ENCODE measurements around the gene RNF169.
A peak's percentile ranks its signal among the peaks of the same experiment; 100 is the strongest.
"Not testable (repeated sequence)": the region's sequence is repeated elsewhere in the genome, so short reads cannot be mapped to it uniquely, and the experiment has no call there.

Gene RNF169

GRCh38 chr11:74818283-74818946, 69.8 kb downstream of the RNF169 start:
- H3K36me3 Mint-ChIP-seq: peaks cover 51% of the 10 kb centered on the region

GRCh38 chr11:74819400-74819799, 70.8 kb downstream of the RNF169 start:
- Mint-ChIP-seq H3K4me1 (ENCODE audit: low read depth) (peaks cover 31% of the 10 kb centered on the region), H3K9me3 (ENCODE audit: low read depth) (peaks cover 8% of the 10 kb centered on the region), H3K27me3 (no peaks in the 10 kb centered on the region), H3K36me3 (peaks cover 61% of the 10 kb centered on the region), H3K4me3 (no peak overlapping the region), H3K27ac (no peak overlapping the region)

More at GRCh38 chr11:74818283-74818946, 69.8 kb downstream of the RNF169 start:
- no peaks in the 10 kb centered on the region for H3K9me3 Mint-ChIP-seq (ENCODE audit: low read depth)
- no peaks in the 10 kb centered on the region for H3K27me3 Mint-ChIP-seq
- H3K4me3 Mint-ChIP-seq: no peak overlapping the region
- H3K27ac Mint-ChIP-seq: peak overlapping the region; percentile 76
- H3K4me1 Mint-ChIP-seq (ENCODE audit: low read depth): peaks cover 31% of the 10 kb centered on the region

GRCh38 chr11:74820763-74821162, 72.1 kb downstream of the RNF169 start:
- peaks cover 71% of the 10 kb centered on the region for H3K36me3 Mint-ChIP-seq
- H3K9me3 Mint-ChIP-seq (ENCODE audit: low read depth): peaks cover 17% of the 10 kb centered on the region
- no peak overlapping the region for H3K4me3 Mint-ChIP-seq
- H3K27me3 Mint-ChIP-seq: no peaks in the 10 kb centered on the region
- H3K27ac Mint-ChIP-seq: no peak overlapping the region
- H3K4me1 Mint-ChIP-seq (ENCODE audit: low read depth): peaks cover 29% of the 10 kb centered on the region

DNA sequence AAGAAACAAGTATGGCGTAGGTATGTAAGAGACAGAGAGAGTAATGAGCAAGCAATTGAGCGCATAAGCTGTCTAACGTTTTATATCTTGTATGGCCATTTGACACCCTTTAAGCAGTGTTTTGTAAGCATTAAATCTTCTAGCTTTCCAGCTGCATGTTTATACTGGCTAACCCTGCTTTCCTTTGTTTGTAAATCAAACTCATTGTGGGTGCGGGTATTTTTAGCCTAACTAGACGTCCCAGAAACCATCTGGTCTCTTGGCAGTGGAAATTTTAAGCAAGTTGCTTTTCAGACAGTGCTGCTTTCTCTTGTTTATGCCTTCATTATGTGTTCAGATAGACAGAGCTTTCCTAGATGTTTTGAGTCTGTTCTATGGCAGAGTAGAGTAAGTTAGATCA, 73.5 kb downstream of the RNF169 start:
- Mint-ChIP-seq H3K9me3 (ENCODE audit: low read depth) (peaks cover 17% of the 10 kb centered on the region), H3K4me1 (ENCODE audit: low read depth) (peaks cover 20% of the 10 kb centered on the region), H3K27ac (no peak overlapping the region), H3K27me3 (no peaks in the 10 kb centered on the region), H3K4me3 (no peak overlapping the region), H3K36me3 (peaks cover 65% of the 10 kb centered on the region)

DNA sequence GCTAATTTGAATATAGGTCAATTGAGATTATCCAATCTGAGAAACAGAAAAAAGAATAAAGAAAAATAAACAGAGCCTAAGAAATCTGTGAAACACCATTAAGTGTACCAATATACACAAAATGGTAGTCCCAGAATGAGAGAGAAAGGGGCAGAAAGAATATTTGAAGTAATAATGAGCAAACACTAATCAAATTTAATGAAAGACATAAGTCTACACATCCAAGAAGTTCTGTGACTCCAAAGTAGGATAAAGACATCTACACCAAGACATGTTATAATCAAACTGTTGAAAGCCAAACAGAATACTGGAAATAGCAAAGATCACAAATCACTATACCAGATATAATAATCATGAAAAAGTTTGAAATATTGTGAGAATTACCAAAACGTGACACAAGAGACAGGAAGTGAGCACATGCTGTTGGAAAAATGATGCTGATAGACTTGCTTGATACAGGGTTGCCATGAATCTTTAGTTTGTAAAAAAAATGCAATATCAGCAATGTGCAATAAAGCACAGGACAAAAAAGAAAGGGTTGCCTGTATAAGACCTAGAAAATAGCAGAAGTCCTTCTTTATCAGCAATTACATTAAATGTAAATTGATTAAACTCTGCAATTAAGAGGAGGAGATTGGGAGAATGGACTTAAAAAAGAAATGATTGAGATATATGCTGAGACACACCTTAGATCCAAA, 75.8 kb downstream of the RNF169 start:
- Mint-ChIP-seq H3K4me3 (no peak overlapping the region), H3K27ac (no peak overlapping the region), H3K4me1 (ENCODE audit: low read depth) (no peaks in the 10 kb centered on the region), H3K9me3 (ENCODE audit: low read depth) (peaks cover 17% of the 10 kb centered on the region), H3K36me3 (peaks cover 58% of the 10 kb centered on the region), H3K27me3 (no peaks in the 10 kb centered on the region)

- H3K27me3 Mint-ChIP-seq; H3K4me1 Mint-ChIP-seq (ENCODE audit: low read depth); H3K27ac Mint-ChIP-seq; H3K4me3 Mint-ChIP-seq: not testable (repeated sequence)
- Mint-ChIP-seq H3K9me3 (ENCODE audit: low read depth) (peaks cover 17% of the 10 kb centered on the region), H3K36me3 (peaks cover 57% of the 10 kb centered on the region)
Observed at GRCh38 chr11:74825596-74825995, 76.9 kb downstream of the RNF169 start.

GRCh38 chr11:74826901-74827300, 78.3 kb downstream of the RNF169 start:
- H3K27me3 Mint-ChIP-seq: no peaks in the 10 kb centered on the region
- H3K4me3 Mint-ChIP-seq: no peak overlapping the region
- H3K27ac Mint-ChIP-seq: no peak overlapping the region
- peaks cover 17% of the 10 kb centered on the region for H3K9me3 Mint-ChIP-seq (ENCODE audit: low read depth)
- no peaks in the 10 kb centered on the region for H3K4me1 Mint-ChIP-seq (ENCODE audit: low read depth)
- H3K36me3 Mint-ChIP-seq: peaks cover 55% of the 10 kb centered on the region

DNA sequence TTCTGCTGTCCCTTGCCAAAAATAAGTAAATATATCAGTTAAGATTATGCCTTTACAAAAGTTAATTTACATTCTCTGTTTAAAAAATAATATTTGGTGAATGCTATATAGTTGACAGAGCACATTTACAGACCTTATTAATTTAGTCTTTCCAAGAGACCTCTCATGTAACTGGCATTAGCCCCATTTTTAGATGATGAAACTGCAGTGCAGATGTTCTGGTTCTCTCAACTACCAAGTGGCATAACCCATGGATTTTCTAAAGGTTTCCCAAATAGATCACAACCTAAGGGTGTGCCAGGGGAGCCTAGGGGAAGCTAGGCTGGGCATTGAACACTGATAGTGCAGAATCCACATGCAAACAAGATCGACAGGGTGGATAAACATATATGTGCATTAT, 88.5 kb downstream of the RNF169 start:
- Mint-ChIP-seq H3K4me1 (ENCODE audit: low read depth) (no peaks in the 10 kb centered on the region), H3K27me3 (no peaks in the 10 kb centered on the region), H3K36me3 (peaks cover 11% of the 10 kb centered on the region), H3K9me3 (ENCODE audit: low read depth) (no peaks in the 10 kb centered on the region), H3K4me3 (no peak overlapping the region), H3K27ac (no peak overlapping the region)

DNA sequence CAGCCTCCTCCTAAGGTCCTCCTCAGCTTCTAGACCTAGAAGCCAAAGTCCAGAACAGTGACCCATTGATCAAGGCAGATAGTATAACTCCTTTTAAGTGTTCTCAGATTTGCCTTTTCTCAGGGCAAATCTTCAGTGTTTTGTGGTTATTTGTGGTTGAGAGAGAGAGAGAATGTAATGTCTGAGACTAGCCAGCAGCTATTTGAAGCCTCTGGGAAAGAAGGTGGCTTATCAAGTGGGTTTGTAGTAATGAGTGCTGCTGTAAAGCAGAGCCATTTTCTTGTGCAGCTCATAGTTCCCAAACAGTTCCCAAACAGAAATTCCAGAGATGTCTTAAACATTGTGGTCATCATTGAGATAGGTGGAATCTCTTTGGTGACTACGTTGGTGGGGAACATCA, 89.5 kb downstream of the RNF169 start:
- no peak overlapping the region for H3K27ac Mint-ChIP-seq
- H3K27me3 Mint-ChIP-seq: no peaks in the 10 kb centered on the region
- no peaks in the 10 kb centered on the region for H3K4me1 Mint-ChIP-seq (ENCODE audit: low read depth)
- H3K36me3 Mint-ChIP-seq: peaks cover 11% of the 10 kb centered on the region
- H3K4me3 Mint-ChIP-seq: no peak overlapping the region
- H3K9me3 Mint-ChIP-seq (ENCODE audit: low read depth): no peaks in the 10 kb centered on the region

DNA sequence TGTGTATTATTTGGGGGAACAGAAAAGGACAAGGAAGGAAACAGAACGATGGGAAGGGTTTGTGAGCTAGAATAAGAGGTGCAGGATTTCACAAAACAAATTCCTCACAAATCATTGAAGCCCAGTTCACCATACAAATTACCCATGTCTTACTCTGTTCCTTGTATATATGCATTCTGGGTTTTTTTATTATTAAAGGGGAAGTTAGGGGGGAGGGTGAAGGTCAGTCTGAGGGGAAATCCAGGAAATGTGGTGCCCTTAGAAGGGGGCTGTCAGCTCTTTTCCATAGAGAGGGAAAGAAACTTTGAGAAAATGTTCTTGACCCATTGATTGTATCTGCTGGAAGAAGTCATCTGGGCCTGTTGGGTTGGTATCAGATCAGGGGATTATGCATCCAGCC, 90.8 kb downstream of the RNF169 start:
- H3K4me3 Mint-ChIP-seq: no peak overlapping the region
- H3K9me3 Mint-ChIP-seq (ENCODE audit: low read depth): no peaks in the 10 kb centered on the region
- no peaks in the 10 kb centered on the region for H3K4me1 Mint-ChIP-seq (ENCODE audit: low read depth)
- H3K36me3 Mint-ChIP-seq: peaks cover 16% of the 10 kb centered on the region
- no peak overlapping the region for H3K27ac Mint-ChIP-seq
- H3K27me3 Mint-ChIP-seq: no peaks in the 10 kb centered on the region

GRCh38 chr11:74839971-74840370, 91.3 kb downstream of the RNF169 start:
- no peaks in the 10 kb centered on the region for H3K9me3 Mint-ChIP-seq (ENCODE audit: low read depth)
- H3K4me1 Mint-ChIP-seq (ENCODE audit: low read depth): no peaks in the 10 kb centered on the region
- no peaks in the 10 kb centered on the region for H3K27me3 Mint-ChIP-seq
- H3K36me3 Mint-ChIP-seq: peaks cover 16% of the 10 kb centered on the region
- no peak overlapping the region for H3K27ac Mint-ChIP-seq
- no peak overlapping the region for H3K4me3 Mint-ChIP-seq

- H3K9me3 Mint-ChIP-seq (ENCODE audit: low read depth): no peaks in the 10 kb centered on the region
- peaks cover 17% of the 10 kb centered on the region for H3K36me3 Mint-ChIP-seq
- H3K4me3 Mint-ChIP-seq: no peak overlapping the region
- no peak overlapping the region for H3K27ac Mint-ChIP-seq
- H3K4me1 Mint-ChIP-seq (ENCODE audit: low read depth): no peaks in the 10 kb centered on the region
- no peaks in the 10 kb centered on the region for H3K27me3 Mint-ChIP-seq
Observed at GRCh38 chr11:74840486-74840885, 91.8 kb downstream of the RNF169 start.

DNA sequence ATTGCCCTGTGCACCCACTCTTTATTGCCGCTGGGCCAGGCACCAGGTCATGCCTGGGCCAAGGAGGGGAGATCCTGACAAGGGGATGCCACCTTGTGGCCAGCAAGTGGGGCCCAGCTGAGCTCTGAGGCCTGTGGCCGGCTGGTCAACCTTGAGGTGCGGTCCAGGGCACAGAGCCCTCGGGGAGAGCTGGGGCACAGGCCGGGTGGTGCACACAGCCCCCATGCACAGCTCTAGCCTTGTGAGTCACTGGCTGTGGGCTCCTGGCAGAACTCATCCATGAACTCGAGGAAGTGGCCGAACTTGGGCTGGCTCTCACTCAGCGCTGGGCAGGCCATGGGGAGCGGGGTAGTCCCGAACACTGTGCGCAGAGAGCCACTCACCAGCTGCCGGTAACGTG, 94.3 kb downstream of the RNF169 start:
- Mint-ChIP-seq H3K9me3 (ENCODE audit: low read depth) (no peaks in the 10 kb centered on the region), H3K36me3 (peaks cover 18% of the 10 kb centered on the region), H3K27ac (no peak overlapping the region), H3K4me1 (ENCODE audit: low read depth) (peaks cover 13% of the 10 kb centered on the region), H3K27me3 (no peaks in the 10 kb centered on the region), H3K4me3 (no peak overlapping the region)

DNA sequence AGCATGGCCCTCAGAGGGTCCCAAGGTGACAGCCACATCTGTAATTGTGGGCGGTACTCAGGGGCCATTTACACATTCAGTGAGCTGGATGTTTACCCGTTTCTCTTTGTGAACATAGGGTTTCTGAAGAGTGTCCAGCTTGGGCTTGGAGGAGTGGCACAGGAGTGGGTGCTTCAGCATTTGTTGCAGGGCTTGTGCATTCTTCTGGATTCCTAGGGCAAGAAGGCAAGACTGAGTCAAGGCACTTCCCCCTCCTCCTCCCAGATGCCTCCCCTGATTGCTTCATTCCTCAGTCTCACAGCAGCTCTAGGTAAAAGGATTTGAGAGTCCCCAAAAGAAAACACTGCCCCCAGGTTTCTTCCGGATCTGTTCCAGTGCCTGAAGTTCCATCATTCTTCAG, 95.4 kb downstream of the RNF169 start:
- Mint-ChIP-seq H3K27ac (no peak overlapping the region), H3K4me3 (no peak overlapping the region), H3K27me3 (no peaks in the 10 kb centered on the region), H3K4me1 (ENCODE audit: low read depth) (peaks cover 13% of the 10 kb centered on the region), H3K9me3 (ENCODE audit: low read depth) (no peaks in the 10 kb centered on the region), H3K36me3 (peaks cover 18% of the 10 kb centered on the region)

DNA sequence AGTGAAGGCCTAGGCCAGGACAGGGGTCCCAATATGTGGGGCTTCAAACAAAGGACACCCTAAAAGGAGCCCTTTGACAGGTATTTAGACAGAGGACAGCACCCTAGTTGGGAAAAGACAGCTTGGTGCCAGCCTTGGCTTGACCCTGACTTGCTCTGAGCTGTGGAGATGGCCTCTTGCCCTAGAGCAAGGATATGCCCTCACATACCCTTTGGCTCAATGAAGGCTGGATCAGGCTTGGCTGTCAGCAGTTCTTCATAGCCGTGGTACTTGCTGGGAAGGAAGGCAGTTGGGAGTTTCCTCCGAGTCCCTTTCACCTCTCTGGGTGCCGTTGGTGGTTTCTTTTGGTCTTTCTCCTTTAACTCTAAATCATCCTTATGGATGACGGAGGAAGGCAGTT, 96.2 kb downstream of the RNF169 start:
- Mint-ChIP-seq H3K9me3 (ENCODE audit: low read depth) (no peaks in the 10 kb centered on the region), H3K36me3 (peaks cover 19% of the 10 kb centered on the region), H3K4me3 (no peak overlapping the region), H3K4me1 (ENCODE audit: low read depth) (peaks cover 13% of the 10 kb centered on the region), H3K27me3 (no peaks in the 10 kb centered on the region), H3K27ac (no peak overlapping the region)

Data from activated naive CD8-positive, alpha-beta T cell (primary cell).